Measurements from ENCODE around the gene APOBEC3A.
A peak's percentile ranks its signal among the peaks of the same experiment; 100 is the strongest.
"Not testable (repeated sequence)": the region's sequence is repeated elsewhere in the genome, so short reads cannot be mapped to it uniquely, and the experiment has no call there.

The APOBEC3A gene

DNA sequence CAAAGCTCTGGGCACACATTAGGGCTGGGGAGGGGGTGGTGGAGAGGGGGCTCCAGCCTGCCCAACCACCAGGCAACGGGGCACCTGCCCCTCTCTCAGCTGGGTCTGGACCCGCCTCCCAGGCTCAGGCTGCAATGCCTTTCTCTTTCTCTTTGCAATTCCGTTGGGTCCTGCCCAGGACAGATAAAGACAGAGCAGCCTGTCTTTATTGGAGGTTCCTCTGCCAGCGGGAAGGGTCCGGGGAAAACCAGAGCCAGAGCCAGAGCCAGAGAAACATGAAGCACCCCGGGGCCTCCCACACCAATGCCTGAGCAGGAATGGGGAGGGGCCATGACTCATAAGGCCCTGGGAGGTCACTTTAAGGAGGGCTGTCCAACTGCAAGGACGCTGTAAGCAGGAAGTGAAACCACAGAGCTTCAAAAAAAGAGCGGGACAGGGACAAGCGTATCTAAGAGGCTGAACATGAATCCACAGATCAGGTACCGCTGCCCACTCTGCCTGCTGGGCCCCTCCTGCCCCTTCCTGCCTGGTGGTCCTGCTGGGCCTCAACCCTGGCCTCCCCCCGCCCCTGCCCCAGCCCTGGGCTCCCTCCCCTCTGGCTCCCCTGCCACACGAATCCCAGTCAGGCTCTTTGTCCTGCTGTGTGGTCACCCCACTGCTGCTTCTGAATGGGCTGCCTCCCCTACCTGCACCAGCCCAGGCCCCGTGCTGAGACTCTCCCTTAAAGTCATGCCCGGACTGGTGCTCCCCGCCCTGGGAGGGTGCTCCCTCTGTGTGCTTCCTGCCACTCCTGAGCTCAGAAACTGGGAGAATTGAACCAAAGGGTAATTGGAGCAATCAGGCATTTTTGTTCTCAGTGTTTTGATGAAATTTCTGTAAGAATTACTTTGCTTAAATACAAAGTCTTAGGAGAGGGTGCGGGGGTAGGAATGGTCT is 24.9 kb downstream of the APOBEC3A start, which contains the start of gene APOBEC3B:
Gene APOBEC3B, plus strand, starts transcription at position 356 of the 936 bp plus-strand sequence. Its CDS starts 107 bp downstream, at position 463.
- DNase-seq = peak; percentile 88

DNA sequence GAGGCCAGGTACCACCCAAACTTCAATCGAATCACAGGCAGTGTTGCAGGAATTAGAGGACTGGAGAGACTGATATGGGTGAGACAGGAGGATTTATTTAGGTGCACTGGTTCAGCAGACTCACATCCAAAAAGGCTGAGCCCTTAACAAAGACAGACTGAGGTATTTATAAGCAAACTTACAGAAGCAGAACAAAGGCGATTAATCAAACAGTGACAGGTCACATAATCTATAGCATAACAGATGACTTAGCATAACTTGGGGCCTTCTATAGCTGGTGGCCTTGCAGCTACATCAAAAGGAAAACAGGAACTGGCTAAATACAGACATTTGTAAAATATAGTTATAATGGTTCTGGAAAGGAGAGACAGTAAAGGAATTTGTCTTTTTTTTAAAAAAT is 26.8 kb downstream of the APOBEC3A start:
- no peak for DNase-seq

DNA sequence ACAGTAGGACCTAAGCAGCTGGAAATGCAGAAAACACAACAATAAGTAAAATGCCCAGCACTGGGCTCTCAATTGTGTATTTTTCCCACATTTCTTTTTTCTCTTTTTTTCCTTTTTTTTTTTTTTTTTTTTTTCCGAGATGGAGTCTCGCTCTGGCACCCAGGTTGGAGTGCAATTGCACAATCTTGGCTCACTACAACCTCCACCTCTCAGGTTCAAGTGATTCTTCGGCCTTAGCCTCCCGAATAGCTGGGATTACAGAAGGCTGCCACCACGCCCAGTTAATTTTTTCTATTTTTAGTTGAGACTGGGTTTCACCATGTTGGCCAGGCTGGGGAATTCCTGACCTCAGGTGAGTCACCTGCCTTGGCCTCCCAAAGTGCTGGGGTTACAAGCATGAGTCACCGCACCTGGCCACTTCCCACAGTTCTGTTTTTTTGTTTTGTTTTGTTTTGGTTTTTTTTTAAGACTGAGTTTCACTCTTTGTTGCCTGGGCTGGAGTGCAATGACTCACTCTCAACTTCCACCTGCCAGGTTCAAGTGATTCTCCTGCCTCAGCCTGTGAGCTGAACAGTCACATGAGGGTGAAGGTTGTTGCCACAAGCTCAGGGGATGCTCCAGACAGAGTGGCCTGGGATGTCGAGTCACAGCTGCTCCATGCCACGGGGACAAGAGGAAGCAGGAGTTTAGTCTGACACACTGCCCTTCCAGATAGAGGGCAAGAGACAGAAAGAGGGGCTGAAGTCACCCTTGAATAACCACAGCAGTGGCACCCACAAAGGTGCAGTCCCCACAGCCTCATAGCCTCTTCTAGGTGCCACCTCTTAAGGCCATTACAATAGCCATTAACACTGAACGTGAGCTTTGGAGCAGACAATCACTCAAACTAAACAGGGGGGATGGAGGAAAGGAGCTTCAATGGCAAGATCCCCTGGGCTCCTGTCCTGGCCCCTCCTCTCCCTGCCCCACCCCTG is 27.7 kb downstream of the APOBEC3A start:
- DNase-seq = not testable (repeated sequence)

DNA sequence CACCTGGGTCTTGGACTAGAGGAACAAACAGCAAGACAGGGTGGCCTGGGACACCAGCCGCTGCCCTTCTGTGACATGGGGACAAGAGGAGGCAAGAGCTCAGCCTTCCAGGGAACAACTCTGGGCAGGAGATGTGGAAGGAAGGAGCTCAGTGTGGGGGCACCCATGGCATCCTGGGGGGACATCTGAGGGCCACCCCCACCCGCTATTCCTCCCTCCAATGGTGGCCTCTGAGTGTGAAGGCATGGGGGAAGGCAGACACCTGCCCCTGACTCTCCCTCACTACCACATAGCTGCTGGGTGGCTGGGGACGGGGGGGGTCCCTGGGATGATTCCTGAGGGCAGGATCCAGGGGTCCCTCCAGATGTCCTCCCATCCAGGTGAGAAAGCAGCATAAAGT is 29.2 kb downstream of the APOBEC3A start:
- no peak for DNase-seq

DNA sequence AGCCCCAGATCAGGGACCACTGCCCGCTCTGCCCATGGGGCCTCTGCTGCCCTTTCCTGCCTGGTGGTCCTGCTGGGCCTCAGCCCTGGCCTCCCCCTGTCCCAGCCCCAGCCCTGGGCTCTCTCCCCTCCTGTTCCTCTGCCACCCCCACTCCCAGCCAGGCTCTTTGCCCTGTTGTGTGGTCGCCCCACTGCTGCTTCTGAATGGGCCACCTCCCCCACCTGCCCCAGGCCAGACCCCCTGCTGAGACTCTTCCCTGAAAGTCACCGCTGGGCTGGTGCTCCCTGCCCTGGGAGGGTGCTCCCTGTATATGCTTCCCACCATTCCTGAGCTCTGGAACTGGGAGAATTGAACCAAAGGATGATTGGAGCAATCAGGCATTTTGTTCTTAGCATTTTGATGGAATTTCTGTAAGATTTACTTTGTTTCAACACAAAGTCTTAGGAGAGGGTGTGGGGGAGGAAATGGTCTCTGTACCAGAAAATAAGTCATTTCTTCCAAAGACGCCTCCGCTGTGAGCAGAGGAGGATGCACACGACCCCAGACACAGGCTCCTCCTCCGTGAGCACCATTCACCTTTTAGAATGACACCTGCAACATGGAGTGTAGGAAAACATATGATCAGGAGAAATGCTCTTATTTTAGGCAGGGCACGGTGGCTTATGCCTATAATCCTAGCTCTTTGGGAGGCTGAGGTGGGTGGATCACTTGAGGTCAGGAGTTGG is 29.9 kb downstream of the APOBEC3A start:
- DNase-seq = no peak

DNA sequence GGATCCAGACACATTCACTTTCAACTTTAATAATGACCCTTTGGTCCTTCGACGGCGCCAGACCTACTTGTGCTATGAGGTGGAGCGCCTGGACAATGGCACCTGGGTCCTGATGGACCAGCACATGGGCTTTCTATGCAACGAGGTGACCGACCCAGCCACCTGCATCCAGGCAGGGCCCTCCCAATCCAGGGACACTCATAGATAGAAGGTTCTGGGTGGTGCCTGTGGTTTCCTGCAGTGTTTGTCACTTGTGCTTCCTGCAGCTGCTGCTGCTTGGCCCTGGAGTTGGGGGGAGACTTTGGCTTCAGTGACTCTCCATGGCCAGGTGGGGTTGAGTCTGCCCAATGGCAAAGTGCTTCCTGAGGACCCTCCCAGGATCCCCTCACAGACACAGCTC is 32.1 kb downstream of the APOBEC3A start:
- DNase-seq = no peak

DNA sequence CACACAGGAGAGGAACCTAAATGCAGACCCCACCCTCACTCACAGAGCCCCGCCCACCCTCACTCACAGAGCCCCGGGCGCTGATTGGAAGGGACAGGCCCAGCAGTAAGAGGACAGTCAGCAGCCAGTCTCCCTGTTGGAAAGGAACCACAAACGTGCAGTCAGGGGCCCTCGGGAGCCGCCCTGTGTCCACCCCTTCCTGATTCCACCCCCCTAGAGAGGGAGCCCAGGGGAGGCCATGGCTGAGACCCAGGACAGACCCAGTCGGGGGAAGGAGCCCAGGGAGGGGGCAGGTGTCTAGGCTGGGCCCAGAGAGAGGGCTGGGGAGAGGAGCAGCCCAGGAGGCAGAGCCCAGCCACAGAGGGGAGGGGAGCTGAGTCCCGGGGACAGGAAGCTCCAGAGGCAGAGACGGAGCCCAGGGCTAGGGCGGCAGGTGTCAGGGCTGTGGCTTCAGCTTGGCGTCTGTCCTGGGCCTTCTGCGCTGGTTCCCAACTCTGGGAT is 35.5 kb downstream of the APOBEC3A start:
- DNase-seq = not testable (repeated sequence)

DNA sequence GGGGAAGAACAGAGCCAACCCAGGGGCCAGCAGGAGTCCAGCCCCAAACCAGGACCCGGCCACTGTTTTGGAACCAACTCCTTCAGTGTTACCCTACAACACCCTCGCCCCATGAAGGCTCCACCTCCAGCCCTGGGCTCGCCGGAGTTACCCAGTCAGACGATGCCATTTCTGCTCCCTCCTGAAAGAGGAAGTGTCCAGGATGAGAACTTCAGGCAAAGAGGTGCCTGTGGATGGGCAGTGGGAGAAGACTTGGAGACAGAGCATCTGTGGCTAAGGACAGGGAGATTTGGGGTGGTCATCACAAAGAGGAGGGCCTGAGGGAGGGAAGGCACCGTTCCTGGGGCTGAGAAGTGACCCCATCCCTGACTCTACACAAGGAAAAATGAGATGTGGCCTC is 38.7 kb downstream of the APOBEC3A start:
- no peak for DNase-seq

DNA sequence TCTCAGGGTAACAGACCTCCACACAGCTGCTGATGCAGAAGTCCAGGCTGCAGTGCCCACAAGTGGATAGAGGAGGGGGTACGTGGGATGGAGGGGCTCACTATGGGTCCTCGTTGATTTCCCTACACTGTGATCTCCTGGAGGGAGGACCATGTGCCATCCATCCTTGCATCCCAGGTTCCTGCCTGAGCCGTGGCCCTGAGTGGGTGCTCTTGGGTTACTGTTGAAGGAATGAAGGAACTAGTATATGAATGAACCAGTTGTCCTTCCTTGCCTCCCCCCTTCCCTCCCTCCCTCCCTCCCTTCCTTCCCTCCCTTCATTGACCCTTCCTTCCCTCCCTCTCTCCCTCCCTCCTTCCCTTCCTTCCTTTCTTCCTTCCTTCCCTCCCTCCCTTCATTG is 40.1 kb downstream of the APOBEC3A start:
- DNase-seq = no peak

DNA sequence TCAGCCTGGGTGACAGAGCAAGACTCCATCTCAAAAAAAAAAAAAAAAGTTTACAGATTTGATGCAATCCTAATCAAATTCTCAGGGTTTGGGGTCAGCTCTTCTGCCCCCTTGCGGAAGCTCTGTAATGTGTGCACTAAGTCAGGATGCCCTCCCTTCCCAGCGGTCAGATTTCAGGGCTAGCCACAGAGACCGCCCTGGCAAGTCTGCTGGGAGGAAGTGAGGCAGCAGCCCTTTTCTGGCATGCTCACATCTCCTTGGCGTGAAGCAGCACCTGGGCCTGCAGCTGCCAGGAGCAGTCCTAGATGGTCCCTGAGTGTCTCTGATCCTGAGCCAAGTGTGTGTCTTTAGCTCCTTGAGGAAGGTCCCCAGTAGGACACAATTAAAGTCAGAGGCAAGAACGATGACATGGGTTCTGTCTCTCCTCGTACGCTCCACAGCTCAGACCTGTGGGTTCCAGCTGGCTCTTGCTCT is 45.8 kb downstream of the APOBEC3A start:
- peak; percentile 68 for DNase-seq

DNA sequence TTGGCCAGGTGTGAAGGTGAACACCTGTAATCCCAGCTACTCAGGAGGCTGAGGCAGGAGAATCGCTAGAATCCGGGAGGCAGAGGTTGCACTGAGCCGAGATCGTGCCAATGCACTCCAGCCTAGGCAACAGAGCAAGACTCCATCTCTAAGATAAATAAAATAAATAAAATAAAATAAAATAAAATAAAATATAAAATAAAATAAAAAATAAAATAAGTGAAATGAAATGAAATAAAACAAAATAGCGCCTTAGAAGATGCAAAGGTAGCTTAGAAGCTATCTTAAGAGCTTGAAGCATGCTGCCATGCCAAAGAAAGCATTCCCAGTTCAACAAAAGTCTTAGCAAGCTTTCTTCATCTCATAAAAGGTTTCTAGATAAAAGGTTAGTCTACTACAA is 49.8 kb downstream of the APOBEC3A start:
- no peak for DNase-seq

DNA sequence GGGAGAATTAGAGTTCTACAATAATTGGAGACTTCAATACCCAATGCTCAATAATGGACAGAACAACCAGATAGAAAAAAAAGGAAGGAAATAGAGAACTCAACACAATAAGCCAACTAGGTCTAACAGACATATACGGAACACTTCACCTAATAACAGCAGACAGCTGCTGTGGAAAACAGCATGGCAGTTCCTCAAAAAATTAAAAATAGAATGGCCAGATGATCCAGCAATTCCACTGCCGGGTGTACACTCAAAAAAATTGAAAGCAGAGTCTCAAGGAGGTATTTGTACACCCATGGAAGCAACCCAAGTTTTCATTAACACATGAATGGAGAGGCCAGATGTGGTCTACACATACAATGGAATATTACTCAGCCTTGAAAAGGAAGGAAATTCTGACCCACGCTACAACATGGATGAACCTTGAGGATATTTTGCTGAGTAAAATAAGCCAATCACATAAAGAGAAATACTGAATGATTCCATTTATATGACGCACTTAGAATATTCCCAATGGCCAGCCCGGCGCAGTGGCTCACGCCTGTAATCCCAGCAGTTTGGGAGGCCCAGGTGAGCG is 51.0 kb downstream of the APOBEC3A start:
- DNase-seq = not testable (repeated sequence)

DNA sequence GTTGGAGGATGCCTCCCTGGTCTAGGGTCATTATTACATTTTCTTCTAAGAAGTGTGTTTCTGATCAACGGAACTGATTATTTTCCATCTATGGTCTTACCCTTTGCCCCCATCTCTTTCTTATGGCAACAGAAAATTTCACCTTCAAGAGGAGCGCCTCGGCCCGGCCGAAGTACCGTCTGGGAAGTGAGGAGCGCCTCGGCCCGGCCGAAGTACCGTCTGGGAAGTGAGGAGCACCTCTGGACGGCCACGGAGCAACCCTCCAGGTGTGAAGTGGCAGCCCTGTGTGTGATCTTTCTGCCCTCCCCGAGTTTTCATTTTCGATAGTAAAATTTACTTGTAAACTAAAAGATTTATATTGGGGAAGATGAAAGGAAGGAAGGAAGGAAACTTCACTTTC is 53.5 kb downstream of the APOBEC3A start:
- no peak for DNase-seq
